Sigmoid colon (tissue), 4 donors: ENCODE results near the gene SOX4.

Source experiments
- EP300 ChIP-seq, 4 donors: sonication (generic); formaldehyde crosslinking; IDR thresholded peaks; one replicate each; pipeline ENCODE4 v1.6.1; 2017; ENCODE audit warnings: antibody characterized with exemption in 4 of 4
- POLR2A ChIP-seq, 2 donors: fragments of 450-650 bp; IDR thresholded peaks; one replicate each; pipeline ENCODE4 v1.6.1; 2016; ENCODE audit warnings: antibody characterized with exemption in 2 of 2, mild to moderate bottlenecking in 2 of 2, moderate library complexity in 2 of 2
- POLR2AphosphoS5 ChIP-seq, 4 donors: sonication (generic); formaldehyde crosslinking; IDR thresholded peaks; one replicate each; pipeline ENCODE4 v1.6.1; 2017; ENCODE audit warnings: antibody characterized with exemption in 4 of 4
- TF ChIP-seq, protein P1 (sequence below), 4 experiments: fragments of 450-650 bp in 3 of 4; fragments of 200-600 bp in 1 of 4; IDR thresholded peaks; one replicate each; pipeline ENCODE4 v1.5.1; 2016 to 2019; ENCODE audit warnings: antibody characterized with exemption in 4 of 4, mild to moderate bottlenecking in 3 of 4, moderate library complexity in 2 of 4

DNA sequence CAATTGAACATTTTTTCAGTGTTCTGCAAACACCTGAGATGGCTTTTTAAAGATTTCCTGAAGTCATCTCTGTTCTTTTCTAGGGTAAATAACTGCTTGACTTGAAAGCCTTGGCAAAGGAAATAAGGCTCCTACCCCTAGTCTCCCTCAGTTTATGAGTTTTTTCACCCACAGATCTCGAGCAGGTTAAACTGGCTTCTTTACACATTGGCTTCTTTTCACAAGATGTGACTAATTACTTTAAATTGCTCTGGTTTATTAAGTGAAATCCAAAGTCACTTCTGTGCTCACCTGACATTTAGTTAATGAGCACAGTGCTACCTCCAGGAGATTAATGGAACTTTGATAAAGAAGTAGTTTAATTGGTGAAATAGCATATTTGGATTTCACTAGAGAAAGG is 33.2 kb downstream of the SOX4 start:
- TF ChIP-seq, protein P1, sequence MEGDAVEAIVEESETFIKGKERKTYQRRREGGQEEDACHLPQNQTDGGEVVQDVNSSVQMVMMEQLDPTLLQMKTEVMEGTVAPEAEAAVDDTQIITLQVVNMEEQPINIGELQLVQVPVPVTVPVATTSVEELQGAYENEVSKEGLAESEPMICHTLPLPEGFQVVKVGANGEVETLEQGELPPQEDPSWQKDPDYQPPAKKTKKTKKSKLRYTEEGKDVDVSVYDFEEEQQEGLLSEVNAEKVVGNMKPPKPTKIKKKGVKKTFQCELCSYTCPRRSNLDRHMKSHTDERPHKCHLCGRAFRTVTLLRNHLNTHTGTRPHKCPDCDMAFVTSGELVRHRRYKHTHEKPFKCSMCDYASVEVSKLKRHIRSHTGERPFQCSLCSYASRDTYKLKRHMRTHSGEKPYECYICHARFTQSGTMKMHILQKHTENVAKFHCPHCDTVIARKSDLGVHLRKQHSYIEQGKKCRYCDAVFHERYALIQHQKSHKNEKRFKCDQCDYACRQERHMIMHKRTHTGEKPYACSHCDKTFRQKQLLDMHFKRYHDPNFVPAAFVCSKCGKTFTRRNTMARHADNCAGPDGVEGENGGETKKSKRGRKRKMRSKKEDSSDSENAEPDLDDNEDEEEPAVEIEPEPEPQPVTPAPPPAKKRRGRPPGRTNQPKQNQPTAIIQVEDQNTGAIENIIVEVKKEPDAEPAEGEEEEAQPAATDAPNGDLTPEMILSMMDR (IDR thresholded peaks at IDR 0.05) = no peak
- TF ChIP-seq POLR2A (IDR thresholded peaks at IDR 0.05) (no peak), POLR2AphosphoS5 (IDR thresholded peaks at IDR 0.05) (no peak), EP300 (IDR thresholded peaks at IDR 0.05) (no peak)
